Upper lobe of left lung (tissue), 6 donors: ENCODE results near the gene EPO. TPM values are rescaled to one million over a fixed set of nuclear protein-coding genes. Genes with fewer than 3 reads are reported as not detected.
"Not testable (repeated sequence)": the region's sequence is repeated elsewhere in the genome, so short reads cannot be mapped to it uniquely, and the experiment has no call there.

ENCODE experiments used
- ATAC-seq, 2 donors: fragments of 200-7000 bp; cut with Tn5 transposase; one replicate each; pipeline ENCODE4 v1.9.1; 2022; ENCODE audit warnings: mild to moderate bottlenecking in 2 of 2, moderate library complexity in 2 of 2; ENCODE audit not compliant: low FRiP score in 2 of 2
- DNase-seq, 2 donors: peaks; one replicate each; pipeline ENCODE4 v3.0.0-alpha.2; 2019 to 2020
- H3K27ac ChIP-seq, 4 donors: fragments of 200-600 bp; sonication (generic); one replicate each; pipeline ENCODE4 v1.5.1; 2016 to 2019
- H3K27me3 ChIP-seq, 4 donors: fragments of 200-600 bp; sonication (generic); one replicate each; pipeline ENCODE4 v1.5.1; 2017 to 2019
- H3K36me3 ChIP-seq, 4 donors: fragments of 200-600 bp; sonication (generic); one replicate each; pipeline ENCODE4 v1.5.1; 2016 to 2019
- H3K4me1 ChIP-seq, 4 donors: fragments of 200-600 bp; sonication (generic); one replicate each; pipeline ENCODE4 v1.5.1; 2018 to 2019
- H3K4me3 ChIP-seq, 4 donors: fragments of 200-600 bp; sonication (generic); one replicate each; pipeline ENCODE4 v1.5.1; 2017 to 2019; ENCODE audit warnings: mild to moderate bottlenecking in 2 of 4, moderate library complexity in 1 of 4
- H3K9me3 ChIP-seq, 4 donors: fragments of 200-600 bp; sonication (generic); one replicate each; pipeline ENCODE4 v1.5.1; 2018 to 2019
- CTCF ChIP-seq, 6 experiments: fragments of 450-650 bp in 4 of 6; fragments of 200-600 bp in 2 of 6; sonication (generic) in 2 of 6; IDR thresholded peaks; one replicate each; pipeline ENCODE4 v1.5.1; 2016 to 2019; ENCODE audit warnings: antibody characterized with exemption in 6 of 6
- EP300 ChIP-seq, 4 donors: sonication (generic); formaldehyde crosslinking; IDR thresholded peaks; one replicate each; pipeline ENCODE4 v1.5.1; 2017; ENCODE audit warnings: antibody characterized with exemption in 4 of 4, control low read depth in 2 of 4
- POLR2A ChIP-seq, 4 donors: fragments of 450-650 bp; IDR thresholded peaks; one replicate each; pipeline ENCODE4 v1.5.1; 2016 to 2017; ENCODE audit warnings: antibody characterized with exemption in 4 of 4, mild to moderate bottlenecking in 2 of 4
- POLR2AphosphoS5 ChIP-seq, 2 donors: sonication (generic); formaldehyde crosslinking; IDR thresholded peaks; one replicate each; pipeline ENCODE4 v1.5.1; 2017; ENCODE audit warnings: antibody characterized with exemption in 2 of 2
- WGBS, 2 donors: methylation state at CpG; one replicate each; pipeline ENCODE4 v1.1.5; 2017 to 2018; 5-methylcytosine and 5-hydroxymethylcytosine counted together
- total RNA-seq, 6 donors: library from RNA; depleted of rRNA in 4 of 6; stranded (reverse); fragments of >200 nt in 4 of 6; gene quantifications; one replicate each; pipeline versions ENCODE4 v1.1.0 to v1.2.1, GENCODE V29; 2016 to 2021
- donor health status: DM: no; HTN: no; CAD: no; lungs with moderate emphysema.
- donor health status: DM: no; HTN: yes; CAD: no; lungs with severe emphysema.

Gene EPO
- total RNA-seq, 6 donors from 2014 or later, result 0.20 TPM; not detected in 5

- DNase-seq (no peak), ATAC-seq (no peak)
- peaks cover 0 to 3% (median under 1%) of the 10 kb centered on the region in 4 donors for H3K27me3 ChIP-seq
- no peaks in the 10 kb centered on the region for H3K4me1 ChIP-seq
- 67 to 75% methylated on average over 7 to 8 of the region's 8 CpGs for WGBS, 2 donors
- TF ChIP-seq POLR2A (IDR thresholded peaks at IDR 0.05), result no peak
- TF ChIP-seq EP300 (IDR thresholded peaks at IDR 0.05), result no peak
- TF ChIP-seq CTCF (IDR thresholded peaks at IDR 0.05), result no peak
- no peak for TF ChIP-seq POLR2AphosphoS5 (IDR thresholded peaks at IDR 0.05)
- no peaks in the 10 kb centered on the region for H3K36me3 ChIP-seq
- H3K4me3 ChIP-seq, result no peak overlapping the region
- H3K27ac ChIP-seq, result no peak overlapping the region
- peaks cover 0 to 7% (median 0%) of the 10 kb centered on the region in 4 donors for H3K9me3 ChIP-seq
Observed at GRCh38 chr7:100714725-100715124, 5.5 kb upstream of the EPO start.

- H3K9me3 ChIP-seq, H3K27ac ChIP-seq, H3K36me3 ChIP-seq, DNase-seq, ATAC-seq, H3K4me3 ChIP-seq: not testable (repeated sequence)
- Histone ChIP-seq H3K27me3 (peaks cover 0 to 21% (median 7%) of the 10 kb centered on the region in 4 donors), H3K4me1 (peaks cover 0 to 11% (median 3%) of the 10 kb centered on the region in 4 donors)
- WGBS, 2 donors, result 96 to 98% methylated on average over 2 of the region's 2 CpGs
Observed at GRCh38 chr7:100717073-100717472, 3.2 kb upstream of the EPO start.

GRCh38 chr7:100719523-100720278, 567 bp upstream of the EPO start:
- no peak for TF ChIP-seq CTCF (IDR thresholded peaks at IDR 0.05)
- no peak for ATAC-seq
- Histone ChIP-seq H3K9me3 (peaks cover 0 to 7% (median 0%) of the 10 kb centered on the region in 4 donors), H3K27me3 (peaks cover 0 to 21% (median 7%) of the 10 kb centered on the region in 4 donors), H3K4me3 (no peak overlapping the region), H3K36me3 (no peaks in the 10 kb centered on the region), H3K27ac (no peak overlapping the region), H3K4me1 (peaks cover 0 to 11% (median 3%) of the 10 kb centered on the region in 4 donors)
- 46 to 47% methylated on average over 4 to 8 of the region's 8 CpGs for WGBS, 2 donors
- no peak for DNase-seq

- no peak for TF ChIP-seq POLR2A (IDR thresholded peaks at IDR 0.05)
- no peak for TF ChIP-seq CTCF (IDR thresholded peaks at IDR 0.05)
- Histone ChIP-seq H3K27me3 (peaks cover 0 to 21% (median 7%) of the 10 kb centered on the region in 4 donors), H3K4me1 (peaks cover 4 to 15% (median 7%) of the 10 kb centered on the region in 4 donors), H3K27ac (no peak overlapping the region), H3K36me3 (no peaks in the 10 kb centered on the region), H3K4me3 (peak overlapping the region in 2 of 4 donors; percentile 6 to 18), H3K9me3 (peaks cover 0 to 7% (median 0%) of the 10 kb centered on the region in 4 donors)
- WGBS, 2 donors, result 4 to 13% methylated on average over 21 to 36 of the region's 56 CpGs
- ATAC-seq, result no peak
- peak in 1 of 2 donors; percentile 77 for DNase-seq
Observed at GRCh38 chr7:100720671-100721504, 620 bp downstream of the EPO start.

- DNase-seq (peak in 1 of 2 donors; percentile 38), ATAC-seq (no peak)
- Histone ChIP-seq H3K36me3 (no peaks in the 10 kb centered on the region), H3K4me1 (peaks cover 4 to 15% (median 7%) of the 10 kb centered on the region in 4 donors), H3K27ac (no peak overlapping the region), H3K9me3 (peaks cover 0 to 7% (median 0%) of the 10 kb centered on the region in 4 donors), H3K27me3 (peaks cover 0 to 21% (median 7%) of the 10 kb centered on the region in 4 donors), H3K4me3 (no peak overlapping the region)
- WGBS, 2 donors, result 75 to 86% methylated on average over 4 to 8 of the region's 8 CpGs
- no peak for TF ChIP-seq POLR2A (IDR thresholded peaks at IDR 0.05)
- no peak for TF ChIP-seq POLR2AphosphoS5 (IDR thresholded peaks at IDR 0.05)
- TF ChIP-seq CTCF (IDR thresholded peaks at IDR 0.05), result no peak
- TF ChIP-seq EP300 (IDR thresholded peaks at IDR 0.05), result no peak
Observed at GRCh38 chr7:100721505-100721812, 1.2 kb downstream of the EPO start.
